Breast epithelium (tissue), 4 donors: ENCODE data around the gene MRPL11. TPM values are rescaled to one million over a fixed set of nuclear protein-coding genes. Genes with fewer than 3 reads are reported as not detected.

ENCODE experiments used
- DNase-seq, 2 donors: peaks; one replicate each; pipeline ENCODE4 v3.0.0-alpha.2; 2019; ENCODE audit warnings: low spot score in 2 of 2
- H3K27ac ChIP-seq, 2 donors: fragments of 200-600 bp; sonication (generic) in 1 of 2; one replicate each; pipeline ENCODE4 v1.5.1; 2016 to 2019; ENCODE audit warnings: mild to moderate bottlenecking in 1 of 2
- H3K27me3 ChIP-seq, 2 donors: fragments of 200-600 bp; sonication (generic) in 1 of 2; one replicate each; pipeline versions ENCODE4 v1.5.1 to v1.6.0; 2017 to 2019; ENCODE audit warnings: control low read depth in 1 of 2, mild to moderate bottlenecking in 1 of 2
- H3K36me3 ChIP-seq: fragments of 200-600 bp; one replicate; pipeline ENCODE4 v1.5.1; 2019
- H3K4me1 ChIP-seq, 2 donors: fragments of 200-600 bp; sonication (generic); one replicate each; pipeline ENCODE4 v1.5.1; 2016 to 2019; ENCODE audit warnings: control low read depth in 1 of 2
- H3K4me3 ChIP-seq, 3 donors: fragments of 200-600 bp; sonication (generic); 1 replicate in 2 of 3; 2 replicates in 1 of 3; pipeline ENCODE4 v1.5.1; 2016 to 2019; ENCODE audit warnings: mild to moderate bottlenecking in 3 of 3, moderate library complexity in 2 of 3
- H3K9me3 ChIP-seq, 2 donors: fragments of 200-600 bp; sonication (generic) in 1 of 2; one replicate each; pipeline ENCODE4 v1.5.1; 2016 to 2019; ENCODE audit warnings: control low read depth in 1 of 2
- POLR2A ChIP-seq: fragments of 450-650 bp; IDR thresholded peaks from one replicate; pipeline ENCODE4 v1.6.1; 2016; ENCODE audit warnings: antibody characterized with exemption, mild to moderate bottlenecking, moderate library complexity
- POLR2AphosphoS5 ChIP-seq, 3 donors: sonication (generic); formaldehyde crosslinking; IDR thresholded peaks; one replicate each; pipeline ENCODE4 v1.6.1; 2017; ENCODE audit warnings: antibody characterized with exemption in 3 of 3
- intact Hi-C: fragments of 100-400 bp; cut with DNase I; formaldehyde crosslinking; loops from one replicate; pipeline ENCODE4 v1.15.1; 2023; ENCODE audit warnings: low total_unique reads
- total RNA-seq, 3 donors: library from RNA; depleted of rRNA; stranded (reverse); fragments of >200 nt; gene quantifications; one replicate each; pipeline ENCODE4 v1.1.0, GENCODE V29; 2016
- TF ChIP-seq, protein P1 (sequence below), 3 donors: fragments of 450-650 bp; IDR thresholded peaks; one replicate each; pipeline ENCODE4 v1.5.1; 2016 to 2017; ENCODE audit warnings: antibody characterized with exemption in 3 of 3, mild to moderate bottlenecking in 3 of 3, moderate library complexity in 3 of 3

MRPL11 gene
- total RNA-seq, 3 donors from 2014 or later, result 33.1 to 42.3 (median 36.8) TPM

DNA sequence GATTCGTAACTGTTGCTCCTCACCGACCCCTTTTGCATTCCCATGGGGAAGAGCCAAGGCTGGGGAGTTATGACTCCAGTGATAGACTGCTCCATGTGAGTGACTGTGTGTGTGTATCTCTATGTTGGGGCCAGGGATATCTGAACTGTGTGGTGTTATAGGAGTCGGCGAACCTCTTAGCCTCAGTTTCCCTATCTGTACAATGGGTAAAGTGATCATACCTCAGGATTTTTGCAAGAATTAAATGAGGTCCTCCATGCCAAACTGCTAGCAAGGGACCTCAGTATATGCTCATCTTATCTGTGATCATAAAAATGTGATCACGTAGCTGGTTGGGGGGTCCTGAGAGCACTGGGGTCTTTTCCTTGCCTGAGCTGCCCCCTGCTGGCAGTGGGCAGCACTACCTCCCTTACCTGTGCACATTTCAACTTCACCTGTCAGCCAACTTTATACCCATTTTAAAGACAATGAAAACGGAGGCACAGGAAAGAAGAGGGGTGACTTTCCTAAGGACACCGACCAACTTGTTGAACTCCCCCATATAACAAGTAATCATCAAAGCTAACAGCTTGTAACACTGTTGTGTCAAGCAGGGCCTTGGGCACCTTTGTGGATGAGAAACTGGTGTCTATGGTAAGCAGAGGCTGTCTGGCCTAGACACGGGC lies 40.2 kb upstream of the MRPL11 start:
- no peaks in the 10 kb centered on the region for H3K36me3 ChIP-seq
- peak overlapping the region; percentile 64 to 87 (median 72) for H3K4me3 ChIP-seq
- no peaks in the 10 kb centered on the region for H3K27me3 ChIP-seq
- peak overlapping the region; percentile 90 to 95 for H3K27ac ChIP-seq
- no peaks in the 10 kb centered on the region for H3K9me3 ChIP-seq
- no peaks in the 10 kb centered on the region for H3K4me1 ChIP-seq
- no peak for TF ChIP-seq POLR2AphosphoS5 (IDR thresholded peaks at IDR 0.05)
- TF ChIP-seq, protein P1, sequence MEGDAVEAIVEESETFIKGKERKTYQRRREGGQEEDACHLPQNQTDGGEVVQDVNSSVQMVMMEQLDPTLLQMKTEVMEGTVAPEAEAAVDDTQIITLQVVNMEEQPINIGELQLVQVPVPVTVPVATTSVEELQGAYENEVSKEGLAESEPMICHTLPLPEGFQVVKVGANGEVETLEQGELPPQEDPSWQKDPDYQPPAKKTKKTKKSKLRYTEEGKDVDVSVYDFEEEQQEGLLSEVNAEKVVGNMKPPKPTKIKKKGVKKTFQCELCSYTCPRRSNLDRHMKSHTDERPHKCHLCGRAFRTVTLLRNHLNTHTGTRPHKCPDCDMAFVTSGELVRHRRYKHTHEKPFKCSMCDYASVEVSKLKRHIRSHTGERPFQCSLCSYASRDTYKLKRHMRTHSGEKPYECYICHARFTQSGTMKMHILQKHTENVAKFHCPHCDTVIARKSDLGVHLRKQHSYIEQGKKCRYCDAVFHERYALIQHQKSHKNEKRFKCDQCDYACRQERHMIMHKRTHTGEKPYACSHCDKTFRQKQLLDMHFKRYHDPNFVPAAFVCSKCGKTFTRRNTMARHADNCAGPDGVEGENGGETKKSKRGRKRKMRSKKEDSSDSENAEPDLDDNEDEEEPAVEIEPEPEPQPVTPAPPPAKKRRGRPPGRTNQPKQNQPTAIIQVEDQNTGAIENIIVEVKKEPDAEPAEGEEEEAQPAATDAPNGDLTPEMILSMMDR (IDR thresholded peaks at IDR 0.05), result peak; percentile 51 to 52 (median 51)
- DNase-seq, result no peak
- intact Hi-C loops, result loop anchor here (1.0 kb wide), 1 partner anchor 15 kb away; no protein-coding TSS in a partner anchor

DNA sequence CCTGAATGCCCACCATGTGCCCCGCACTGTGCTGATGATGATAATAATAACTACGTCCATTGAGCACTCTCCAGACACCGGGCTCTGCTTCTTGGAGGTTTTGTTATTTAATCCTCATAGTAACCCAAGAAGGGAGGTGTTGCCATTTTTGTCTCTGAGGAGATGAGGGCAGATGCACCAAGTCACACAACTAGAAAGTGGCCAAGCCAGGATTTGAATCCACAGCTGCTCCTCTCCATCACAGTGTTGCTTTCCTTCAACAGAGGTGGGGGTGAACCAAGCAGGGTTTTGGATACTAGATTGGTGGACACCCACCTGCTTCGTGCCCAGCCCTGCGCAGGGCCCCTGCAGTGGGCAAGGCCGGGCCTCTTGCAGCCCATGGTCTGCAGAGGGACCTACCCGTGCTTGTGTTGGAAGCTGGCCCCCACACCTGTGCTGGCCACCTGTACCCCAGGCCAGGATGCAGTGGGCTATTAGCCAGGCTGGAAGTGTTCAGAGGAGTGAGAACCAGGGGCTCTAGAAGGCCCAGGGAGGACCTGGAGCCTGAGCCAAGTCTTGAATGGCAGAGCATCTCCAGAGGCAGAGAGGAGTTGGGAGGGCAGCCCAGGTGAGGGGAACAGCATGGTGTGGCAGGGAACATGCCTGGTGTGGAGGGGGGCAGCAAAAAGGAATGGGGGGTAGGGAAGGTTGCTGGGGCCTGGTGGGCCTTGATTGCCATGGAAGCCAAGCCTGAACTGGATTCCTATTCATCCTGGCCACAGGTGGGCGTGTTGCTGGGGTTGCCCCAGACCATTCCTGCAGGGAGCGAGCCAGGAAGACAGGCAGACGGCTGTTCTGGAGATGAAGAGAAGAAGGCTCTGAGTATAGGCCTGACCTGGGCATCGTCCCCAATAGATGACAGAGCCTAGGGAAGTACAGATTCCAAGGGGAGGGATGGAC lies 38.9 kb upstream of the MRPL11 start:
- DNase-seq, result no peak
- TF ChIP-seq POLR2AphosphoS5 (IDR thresholded peaks at IDR 0.05) (no peak), POLR2A (no peak)
- TF ChIP-seq, protein P1 (IDR thresholded peaks at IDR 0.05), result no peak
- H3K4me3 ChIP-seq, result no peak overlapping the region
- no peaks in the 10 kb centered on the region for H3K27me3 ChIP-seq
- no peaks in the 10 kb centered on the region for H3K36me3 ChIP-seq
- H3K27ac ChIP-seq, result no peak overlapping the region
- no peaks in the 10 kb centered on the region for H3K4me1 ChIP-seq
- intact Hi-C loops, result no loop called here
- H3K9me3 ChIP-seq, result no peaks in the 10 kb centered on the region

GRCh38 chr11:66476841-66477251 lies 38.2 kb upstream of the MRPL11 start:
- H3K27ac ChIP-seq, result no peak overlapping the region
- H3K36me3 ChIP-seq, result no peaks in the 10 kb centered on the region
- H3K9me3 ChIP-seq, result no peaks in the 10 kb centered on the region
- no peak for DNase-seq
- no peaks in the 10 kb centered on the region for H3K4me1 ChIP-seq
- intact Hi-C loops, result no loop called here
- no peak overlapping the region for H3K4me3 ChIP-seq
- H3K27me3 ChIP-seq, result no peaks in the 10 kb centered on the region
- TF ChIP-seq, protein P1 (IDR thresholded peaks at IDR 0.05), result no peak
- TF ChIP-seq POLR2AphosphoS5 (IDR thresholded peaks at IDR 0.05) (no peak), POLR2A (no peak)

- Histone ChIP-seq H3K4me3 (no peak overlapping the region), H3K36me3 (no peaks in the 10 kb centered on the region), H3K27me3 (no peaks in the 10 kb centered on the region), H3K27ac (no peak overlapping the region), H3K4me1 (no peaks in the 10 kb centered on the region), H3K9me3 (no peaks in the 10 kb centered on the region)
- intact Hi-C loops, result no loop called here
- no peak for DNase-seq
- TF ChIP-seq, protein P1 (IDR thresholded peaks at IDR 0.05), result no peak
- TF ChIP-seq POLR2AphosphoS5 (IDR thresholded peaks at IDR 0.05) (no peak), POLR2A (no peak)
These were observed 37.7 kb upstream of the MRPL11 start for GRCh38 chr11:66476173-66476840.
